B cell (primary cell): ENCODE data around the gene CACNA2D1.

Experiments
- EZH2 ChIP-seq: IDR thresholded peaks from 2 replicates; pipeline ENCODE4 v1.6.1; 2012; ENCODE audit warnings: borderline replicate concordance, low read depth, mild to moderate bottlenecking, moderate library complexity, low read length; ENCODE audit not compliant: insufficient read depth, poor library complexity, severe bottlenecking
- TF ChIP-seq, protein P1 (sequence below): fragments of 200-600 bp; IDR thresholded peaks from one replicate; pipeline ENCODE4 v1.8.0; 2022; ENCODE audit warnings: antibody characterized with exemption, mild to moderate bottlenecking

DNA sequence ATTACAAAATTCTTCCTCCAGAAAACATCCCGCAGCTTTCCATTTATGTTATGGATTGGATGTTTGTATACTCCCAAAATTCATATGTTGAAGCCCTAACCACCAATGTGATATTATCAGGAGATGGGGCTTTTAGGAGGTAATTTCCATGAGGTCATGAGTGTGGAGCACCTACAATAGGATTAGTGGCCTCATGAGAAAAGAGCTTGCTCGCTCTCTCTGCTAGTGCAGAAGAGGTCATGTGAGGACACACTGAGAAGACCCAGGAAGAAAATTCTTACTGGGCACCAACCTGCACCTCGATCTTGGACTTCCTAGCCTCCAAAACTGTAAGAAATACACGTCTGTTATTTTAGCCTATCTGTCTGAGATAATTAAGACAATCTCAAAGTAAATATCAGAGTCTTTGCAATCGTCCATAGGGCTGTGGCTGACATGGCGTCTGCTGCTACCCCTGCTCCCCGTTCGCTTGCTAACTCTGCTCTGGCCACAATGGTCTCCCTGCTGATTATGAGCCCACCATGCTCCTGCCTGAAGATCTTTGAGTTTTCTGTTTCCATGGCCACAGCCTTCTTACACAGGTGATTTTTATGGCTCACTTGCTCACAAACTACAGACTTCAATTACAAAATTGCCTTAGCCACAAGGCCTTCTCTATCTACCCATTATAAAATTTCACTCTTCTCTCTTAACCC is 333.3 kb downstream of the CACNA2D1 start:
- TF ChIP-seq, protein P1, sequence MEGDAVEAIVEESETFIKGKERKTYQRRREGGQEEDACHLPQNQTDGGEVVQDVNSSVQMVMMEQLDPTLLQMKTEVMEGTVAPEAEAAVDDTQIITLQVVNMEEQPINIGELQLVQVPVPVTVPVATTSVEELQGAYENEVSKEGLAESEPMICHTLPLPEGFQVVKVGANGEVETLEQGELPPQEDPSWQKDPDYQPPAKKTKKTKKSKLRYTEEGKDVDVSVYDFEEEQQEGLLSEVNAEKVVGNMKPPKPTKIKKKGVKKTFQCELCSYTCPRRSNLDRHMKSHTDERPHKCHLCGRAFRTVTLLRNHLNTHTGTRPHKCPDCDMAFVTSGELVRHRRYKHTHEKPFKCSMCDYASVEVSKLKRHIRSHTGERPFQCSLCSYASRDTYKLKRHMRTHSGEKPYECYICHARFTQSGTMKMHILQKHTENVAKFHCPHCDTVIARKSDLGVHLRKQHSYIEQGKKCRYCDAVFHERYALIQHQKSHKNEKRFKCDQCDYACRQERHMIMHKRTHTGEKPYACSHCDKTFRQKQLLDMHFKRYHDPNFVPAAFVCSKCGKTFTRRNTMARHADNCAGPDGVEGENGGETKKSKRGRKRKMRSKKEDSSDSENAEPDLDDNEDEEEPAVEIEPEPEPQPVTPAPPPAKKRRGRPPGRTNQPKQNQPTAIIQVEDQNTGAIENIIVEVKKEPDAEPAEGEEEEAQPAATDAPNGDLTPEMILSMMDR, result no peak
- no peak for TF ChIP-seq EZH2
